Measurements from ENCODE around the gene PANX2.

DNA sequence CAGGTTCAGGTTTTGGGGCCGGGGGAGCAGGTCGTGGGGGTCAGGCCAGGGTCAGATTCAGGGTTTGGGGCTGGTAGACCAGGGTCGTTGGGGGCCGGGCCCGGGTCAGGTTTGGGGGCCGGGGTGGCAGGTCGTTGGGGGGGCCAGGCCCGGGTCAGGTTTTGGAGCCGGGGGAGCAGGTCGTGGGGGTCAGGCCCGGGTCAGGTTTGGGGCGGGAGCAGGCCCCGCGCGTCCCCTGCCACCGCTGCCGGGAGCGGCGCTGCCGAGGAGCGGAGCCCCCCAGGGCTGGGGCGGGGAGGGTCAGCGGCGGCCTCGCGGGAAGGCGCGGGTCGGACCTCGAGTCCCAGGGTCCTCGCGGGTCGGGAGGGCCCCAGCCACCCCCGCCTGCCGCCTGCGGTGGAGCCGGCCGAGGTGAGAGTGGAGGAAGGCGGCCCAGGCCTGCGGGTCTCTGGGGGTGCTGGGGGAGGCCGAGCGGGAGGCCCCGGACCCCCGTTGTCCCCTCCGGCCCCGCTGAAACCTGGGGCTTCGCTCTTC lies 15.7 kb downstream of the PANX2 start:
- TF ChIP-seq, protein P1, sequence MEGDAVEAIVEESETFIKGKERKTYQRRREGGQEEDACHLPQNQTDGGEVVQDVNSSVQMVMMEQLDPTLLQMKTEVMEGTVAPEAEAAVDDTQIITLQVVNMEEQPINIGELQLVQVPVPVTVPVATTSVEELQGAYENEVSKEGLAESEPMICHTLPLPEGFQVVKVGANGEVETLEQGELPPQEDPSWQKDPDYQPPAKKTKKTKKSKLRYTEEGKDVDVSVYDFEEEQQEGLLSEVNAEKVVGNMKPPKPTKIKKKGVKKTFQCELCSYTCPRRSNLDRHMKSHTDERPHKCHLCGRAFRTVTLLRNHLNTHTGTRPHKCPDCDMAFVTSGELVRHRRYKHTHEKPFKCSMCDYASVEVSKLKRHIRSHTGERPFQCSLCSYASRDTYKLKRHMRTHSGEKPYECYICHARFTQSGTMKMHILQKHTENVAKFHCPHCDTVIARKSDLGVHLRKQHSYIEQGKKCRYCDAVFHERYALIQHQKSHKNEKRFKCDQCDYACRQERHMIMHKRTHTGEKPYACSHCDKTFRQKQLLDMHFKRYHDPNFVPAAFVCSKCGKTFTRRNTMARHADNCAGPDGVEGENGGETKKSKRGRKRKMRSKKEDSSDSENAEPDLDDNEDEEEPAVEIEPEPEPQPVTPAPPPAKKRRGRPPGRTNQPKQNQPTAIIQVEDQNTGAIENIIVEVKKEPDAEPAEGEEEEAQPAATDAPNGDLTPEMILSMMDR (IDR thresholded peaks at IDR 0.05): no peak
- TF ChIP-seq POLR2A (IDR thresholded peaks at IDR 0.05): no peak
- no peak for TF ChIP-seq EP300 (IDR thresholded peaks at IDR 0.05)
